Amygdala (tissue), 56 donors: ENCODE results near the gene CLSTN2.
A peak's percentile ranks its signal among the peaks of the same experiment; 100 is the strongest.

Experiments used
- DNase-seq, 56 donors: peaks; one replicate each; lab custom pipeline; 2025; lab: John Stamatoyannopoulos, UW

Gene CLSTN2

GRCh38 chr3:140207541-140207940 lies 272.6 kb downstream of the CLSTN2 start:
- no peak for DNase-seq

- DNase-seq, result no peak
Measured at GRCh38 chr3:140216249-140216648, 281.3 kb downstream of the CLSTN2 start.

GRCh38 chr3:140219291-140219690 lies 284.3 kb downstream of the CLSTN2 start:
- no peak for DNase-seq

GRCh38 chr3:140219923-140220452 lies 285.0 kb downstream of the CLSTN2 start:
- no peak for DNase-seq

- no peak for DNase-seq
Measured at GRCh38 chr3:140223197-140223596, 288.2 kb downstream of the CLSTN2 start.

GRCh38 chr3:140223631-140224030 lies 288.6 kb downstream of the CLSTN2 start:
- no peak for DNase-seq

- no peak for DNase-seq
Measured at GRCh38 chr3:140224307-140224706, 289.3 kb downstream of the CLSTN2 start.

GRCh38 chr3:140225996-140226395 lies 291.0 kb downstream of the CLSTN2 start:
- DNase-seq, result no peak

GRCh38 chr3:140233702-140234101 lies 298.7 kb downstream of the CLSTN2 start:
- DNase-seq, result no peak

GRCh38 chr3:140234256-140234655 lies 299.3 kb downstream of the CLSTN2 start:
- no peak for DNase-seq

GRCh38 chr3:140236836-140237501 lies 302.0 kb downstream of the CLSTN2 start:
- DNase-seq, result no peak

GRCh38 chr3:140238646-140239314 lies 303.8 kb downstream of the CLSTN2 start:
- no peak for DNase-seq

- peak in 4 of 56 donors; percentile 2 to 37 (median 13) for DNase-seq
Measured at GRCh38 chr3:140242818-140243276, 307.9 kb downstream of the CLSTN2 start.

GRCh38 chr3:140243575-140243974 lies 308.6 kb downstream of the CLSTN2 start:
- DNase-seq, result no peak

- DNase-seq, result no peak
Measured at GRCh38 chr3:140244893-140245292, 309.9 kb downstream of the CLSTN2 start.

GRCh38 chr3:140246578-140246977 lies 311.6 kb downstream of the CLSTN2 start:
- no peak for DNase-seq

GRCh38 chr3:140247775-140248174 lies 312.8 kb downstream of the CLSTN2 start:
- no peak for DNase-seq

- no peak for DNase-seq
Measured at GRCh38 chr3:140249188-140249587, 314.2 kb downstream of the CLSTN2 start.

GRCh38 chr3:140250010-140250855 lies 315.2 kb downstream of the CLSTN2 start:
- DNase-seq, result no peak

GRCh38 chr3:140250945-140251344 lies 316.0 kb downstream of the CLSTN2 start:
- no peak for DNase-seq

- DNase-seq, result no peak
Measured at GRCh38 chr3:140251678-140252077, 316.7 kb downstream of the CLSTN2 start.
